Right renal cortex interstitium (tissue), 3 donors: Measurements from ENCODE around the gene PSEN2. TPM values are rescaled to one million over a fixed set of nuclear protein-coding genes. Genes with fewer than 3 reads are reported as not detected.

Experiments
- DNase-seq, 3 donors: peaks; one replicate each; pipeline ENCODE4 v3.0.0-alpha.2; 2013; ENCODE audit warnings: low read depth in 3 of 3, low spot score in 2 of 3
- polyA plus RNA-seq, 3 donors: library from polyadenylated mRNA; unstranded; fragments of 120-200 nt; gene quantifications; one replicate each; pipeline ENCODE4 v1.2.1, GENCODE V29; 2013; ENCODE audit not compliant: insufficient read length in 3 of 3

Gene PSEN2
- polyA plus RNA-seq, 3 donors, result 15.8 to 17.8 (median 16.8) TPM

GRCh38 chr1:226884966-226885820 is 14.8 kb downstream of the PSEN2 start:
- no peak for DNase-seq

DNA sequence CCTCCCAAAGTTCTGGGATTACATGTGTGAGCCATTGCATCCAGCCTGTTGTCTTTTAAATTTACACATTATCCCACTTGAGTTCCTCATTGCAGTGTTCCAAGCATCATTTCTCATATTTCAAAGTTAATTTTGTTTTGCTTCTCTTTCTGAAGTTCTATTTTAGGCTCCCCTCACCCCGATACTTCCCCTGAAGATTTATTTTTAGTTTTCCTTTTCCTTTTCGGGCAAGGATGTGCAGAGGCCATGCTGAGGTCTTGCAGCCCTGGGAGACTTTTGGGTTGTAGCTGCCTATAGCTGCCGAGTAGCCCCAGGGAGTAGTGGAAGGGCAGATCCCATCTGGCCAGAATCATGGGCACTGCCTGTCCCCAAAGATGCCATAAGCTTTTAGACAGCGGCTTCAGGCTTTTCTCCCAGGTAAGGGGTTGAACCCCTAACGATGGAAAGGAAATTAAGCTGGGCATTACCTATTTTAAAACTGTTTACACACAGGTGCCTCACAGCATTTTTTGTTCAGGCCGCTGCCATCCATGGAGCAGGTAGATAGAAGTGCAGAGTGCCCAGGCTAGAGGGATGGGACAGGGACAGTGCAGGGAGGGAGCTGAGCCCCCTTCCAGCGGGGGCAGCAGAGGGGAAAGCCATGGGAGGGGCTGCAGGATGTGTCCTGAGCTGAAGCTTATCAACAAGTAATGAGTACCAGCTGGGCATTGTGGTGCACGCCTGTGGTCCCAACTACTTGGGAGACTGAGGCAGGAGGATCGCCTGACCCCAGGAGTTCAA is 15.9 kb downstream of the PSEN2 start:
- no peak for DNase-seq

DNA sequence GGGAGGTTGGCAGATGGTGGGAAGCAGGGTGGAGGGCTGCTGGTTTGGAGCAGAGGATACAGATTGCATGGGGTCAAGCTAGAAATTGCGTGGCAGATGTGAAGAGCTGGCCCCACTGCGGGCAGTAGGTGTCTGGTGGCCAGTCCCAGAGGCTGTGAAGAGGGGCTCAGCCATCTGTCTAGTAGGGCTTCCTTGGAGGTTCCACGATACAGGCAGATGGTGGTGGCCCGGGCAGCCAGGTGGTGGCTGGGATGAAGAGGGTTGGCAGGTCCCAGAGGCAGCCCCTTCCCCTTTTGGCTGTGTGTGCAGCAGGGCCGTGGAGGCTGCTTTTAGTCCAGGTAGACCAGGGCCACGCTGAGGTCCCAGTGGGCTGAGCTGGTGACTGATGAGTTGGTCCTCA is 16.6 kb downstream of the PSEN2 start:
- DNase-seq, result no peak

DNA sequence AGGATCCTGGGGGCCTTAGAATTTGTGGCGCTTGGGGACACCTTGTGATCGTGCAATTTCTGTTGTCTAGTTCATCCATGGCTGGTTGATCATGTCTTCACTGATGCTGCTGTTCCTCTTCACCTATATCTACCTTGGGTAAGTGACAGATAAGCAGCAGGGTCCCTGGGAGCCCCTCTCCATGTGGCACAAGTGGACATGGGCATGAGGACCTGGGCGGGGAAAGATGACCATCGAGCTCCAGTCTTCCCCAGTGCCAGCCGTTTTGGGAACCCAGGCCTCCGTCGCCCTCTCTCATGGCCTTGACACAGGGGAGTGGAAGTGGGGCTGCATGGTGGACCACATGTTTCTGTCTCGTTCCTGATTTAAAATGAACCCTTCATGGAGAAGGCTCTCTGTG is 17.6 kb downstream of the PSEN2 start:
- no peak for DNase-seq

DNA sequence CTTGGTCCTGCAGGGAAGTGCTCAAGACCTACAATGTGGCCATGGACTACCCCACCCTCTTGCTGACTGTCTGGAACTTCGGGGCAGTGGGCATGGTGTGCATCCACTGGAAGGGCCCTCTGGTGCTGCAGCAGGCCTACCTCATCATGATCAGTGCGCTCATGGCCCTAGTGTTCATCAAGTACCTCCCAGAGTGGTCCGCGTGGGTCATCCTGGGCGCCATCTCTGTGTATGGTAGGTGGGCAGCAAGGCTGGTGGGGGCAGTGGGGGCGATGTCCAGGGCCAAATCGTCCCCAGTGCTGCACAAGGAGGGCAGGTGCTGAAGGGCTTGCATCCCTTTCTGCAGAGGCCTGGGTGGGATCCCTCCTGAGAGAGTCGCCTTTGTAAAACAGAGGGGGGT is 18.4 kb downstream of the PSEN2 start:
- DNase-seq, result no peak

DNA sequence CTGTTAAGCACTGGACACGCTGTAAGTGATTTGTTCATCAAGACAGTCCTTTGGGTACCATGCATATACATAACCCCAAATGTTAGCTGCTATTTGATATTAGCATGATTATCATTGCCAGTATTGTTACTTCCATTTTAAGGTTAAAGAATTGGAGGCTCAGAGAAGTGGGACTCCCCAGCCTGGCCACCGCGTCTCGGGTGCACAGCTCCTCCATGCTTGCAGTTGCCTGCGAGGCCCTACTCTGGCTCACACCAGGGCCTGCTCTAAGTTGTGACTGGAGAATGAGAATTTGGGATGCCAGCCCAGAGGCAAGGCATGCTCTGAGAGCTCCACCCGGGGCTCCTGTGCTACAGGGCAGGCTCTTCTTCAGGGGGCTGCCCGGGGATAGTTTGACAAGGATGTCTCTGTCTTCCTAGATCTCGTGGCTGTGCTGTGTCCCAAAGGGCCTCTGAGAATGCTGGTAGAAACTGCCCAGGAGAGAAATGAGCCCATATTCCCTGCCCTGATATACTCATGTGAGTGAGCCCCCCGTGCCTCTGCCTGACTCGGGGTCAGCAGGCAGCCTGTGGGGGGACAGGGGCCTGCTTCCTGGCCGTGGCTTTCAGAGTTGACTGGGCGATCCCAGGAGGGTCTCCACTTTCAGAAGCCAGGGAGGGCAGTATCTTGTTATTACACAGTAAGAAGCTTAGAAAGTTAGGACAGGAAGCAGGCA is 19.4 kb downstream of the PSEN2 start:
- no peak for DNase-seq

DNA sequence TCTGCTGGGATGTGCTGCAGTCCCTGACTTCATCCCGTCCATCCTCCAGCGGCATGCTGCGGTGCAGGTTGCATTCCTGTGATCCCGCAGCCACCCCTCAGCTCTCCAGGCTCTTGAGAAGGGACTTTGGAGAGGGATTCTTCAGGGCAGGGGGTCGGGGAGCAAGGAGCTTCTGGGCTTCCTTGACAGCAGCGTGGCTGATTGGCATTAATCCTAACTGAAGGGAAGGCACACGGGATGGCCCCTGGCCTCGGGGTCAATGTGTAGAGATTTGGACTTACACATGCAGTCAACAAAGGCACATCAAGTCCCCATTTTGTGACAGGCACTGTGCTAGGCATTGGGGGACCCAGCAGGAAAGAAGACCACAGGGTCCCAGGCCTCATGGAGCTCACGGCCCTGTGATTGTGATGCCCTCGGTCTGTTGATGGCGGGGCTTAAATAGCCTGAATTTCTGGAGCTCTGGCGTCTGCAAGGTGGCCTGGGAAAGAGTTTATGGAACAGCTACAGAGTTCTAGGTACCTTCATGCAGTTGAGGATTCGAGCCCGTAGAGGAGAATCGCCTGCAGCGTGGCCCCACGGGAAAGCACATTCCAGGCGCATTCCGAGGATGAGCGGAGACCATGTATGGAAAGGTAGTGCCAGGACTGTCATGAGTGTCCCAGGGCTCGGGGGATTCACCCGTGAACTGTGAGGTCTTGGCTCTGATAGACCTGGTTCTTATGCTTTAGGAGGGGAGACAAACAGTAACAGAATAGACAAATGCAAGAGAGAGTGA is 20.1 kb downstream of the PSEN2 start:
- DNase-seq, result no peak

GRCh38 chr1:226891346-226891745 is 20.9 kb downstream of the PSEN2 start:
- DNase-seq, result no peak

- no peak for DNase-seq
These were observed 21.6 kb downstream of the PSEN2 start for GRCh38 chr1:226891846-226892523.

GRCh38 chr1:226892524-226892875 is 22.1 kb downstream of the PSEN2 start:
- no peak for DNase-seq

DNA sequence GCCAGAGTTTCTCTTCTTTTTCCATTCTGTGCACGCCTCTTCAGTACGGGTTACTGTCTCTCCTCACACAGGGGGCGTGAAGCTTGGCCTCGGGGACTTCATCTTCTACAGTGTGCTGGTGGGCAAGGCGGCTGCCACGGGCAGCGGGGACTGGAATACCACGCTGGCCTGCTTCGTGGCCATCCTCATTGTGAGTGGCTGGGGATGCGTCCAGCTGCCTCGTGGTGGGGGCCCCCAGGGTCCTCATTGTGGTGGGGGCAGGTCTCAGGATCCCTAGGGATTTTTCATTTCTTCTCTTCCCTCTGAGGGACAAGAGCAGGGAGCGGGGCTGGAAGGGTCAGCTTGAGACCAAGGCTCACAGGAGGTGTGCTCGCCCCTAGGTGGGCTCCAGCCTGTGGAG is 23.5 kb downstream of the PSEN2 start:
- DNase-seq, result no peak

GRCh38 chr1:226894826-226895225 is 24.4 kb downstream of the PSEN2 start:
- no peak for DNase-seq

- DNase-seq, result no peak
These were observed 25.2 kb downstream of the PSEN2 start for GRCh38 chr1:226895644-226896043.

GRCh38 chr1:226898246-226898645 is 27.8 kb downstream of the PSEN2 start:
- no peak for DNase-seq

DNA sequence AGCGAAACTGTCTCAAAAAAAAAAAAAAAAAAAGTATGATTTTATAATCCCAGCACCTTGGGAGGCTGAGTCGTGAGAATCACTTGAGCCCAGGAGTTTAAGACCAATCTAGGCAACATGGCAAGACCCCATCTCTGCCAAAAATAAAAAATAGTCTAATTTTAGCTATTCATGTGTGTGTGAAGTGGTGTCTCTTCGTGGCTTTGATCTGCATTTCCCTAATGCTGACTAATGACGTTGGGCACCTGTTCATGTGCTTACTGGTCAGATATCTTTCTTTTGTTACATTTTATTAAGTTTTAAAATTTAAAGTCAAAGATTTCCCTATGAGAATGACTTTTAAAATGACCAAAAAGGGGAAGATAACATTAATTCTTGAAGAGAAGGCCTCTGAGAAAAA is 31.0 kb downstream of the PSEN2 start:
- DNase-seq, result no peak

DNA sequence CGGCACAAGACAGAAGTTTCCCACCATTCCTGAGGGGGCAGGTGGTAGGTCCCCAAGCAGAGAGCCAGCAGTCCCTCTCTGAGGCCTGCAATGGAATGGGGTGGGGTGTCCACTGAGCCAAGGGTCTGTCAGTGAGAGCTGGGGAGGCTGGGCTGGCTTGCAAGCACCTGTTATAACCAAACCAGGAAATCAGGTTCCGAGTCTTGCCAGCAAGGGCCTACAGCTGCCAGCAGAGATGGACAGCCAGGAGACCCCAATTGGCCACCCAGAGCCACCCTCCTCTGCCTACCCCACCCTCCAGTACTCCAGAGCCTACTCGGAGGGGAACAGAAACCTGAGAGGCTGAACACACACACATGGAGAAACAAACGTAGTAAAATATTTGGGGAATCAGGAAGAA is 32.2 kb downstream of the PSEN2 start:
- no peak for DNase-seq

DNA sequence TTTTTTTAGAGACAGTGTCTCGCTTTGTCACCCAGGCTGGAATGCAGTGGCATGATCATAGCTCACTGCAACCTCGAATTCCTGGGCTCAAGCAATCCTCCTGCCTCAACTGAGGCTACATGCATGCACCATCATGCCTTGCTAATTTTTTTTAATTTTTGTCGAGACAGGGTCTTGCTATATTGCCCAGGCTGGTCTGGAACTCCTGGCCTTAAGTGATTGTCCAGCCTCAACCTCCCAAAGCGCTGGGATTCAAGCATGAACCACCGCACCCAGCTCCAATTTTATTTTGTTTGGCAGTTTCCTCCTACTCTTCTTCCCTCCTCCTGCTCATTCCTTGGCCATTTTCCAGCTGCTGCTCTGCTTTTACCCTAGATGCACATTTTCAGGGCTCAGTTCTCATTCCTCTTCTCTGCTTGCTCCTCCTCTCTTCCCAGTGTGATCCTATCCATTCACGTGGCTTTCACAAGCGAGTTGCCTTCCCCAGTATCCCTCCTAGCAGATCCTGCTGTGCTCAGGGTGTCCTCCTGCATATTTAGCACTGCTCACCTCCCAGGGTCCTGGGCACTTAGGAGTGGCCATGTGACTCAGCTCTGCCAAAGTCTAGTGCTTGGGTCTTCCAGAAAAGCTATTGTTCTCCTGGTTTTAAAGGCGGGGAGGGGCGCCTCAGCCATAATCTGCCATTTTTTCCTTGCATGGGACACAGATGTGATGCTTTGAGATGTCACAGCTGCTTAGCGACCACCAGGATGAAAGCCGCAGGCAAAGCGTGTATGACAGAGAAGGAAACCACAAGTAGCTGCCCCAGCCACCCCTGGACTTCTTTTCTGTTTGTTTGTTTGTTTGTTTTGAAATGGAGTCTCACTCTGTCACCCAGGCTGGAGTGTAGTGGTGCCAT is 33.7 kb downstream of the PSEN2 start:
- DNase-seq, result peak; percentile 47 to 56 (median 54)

DNA sequence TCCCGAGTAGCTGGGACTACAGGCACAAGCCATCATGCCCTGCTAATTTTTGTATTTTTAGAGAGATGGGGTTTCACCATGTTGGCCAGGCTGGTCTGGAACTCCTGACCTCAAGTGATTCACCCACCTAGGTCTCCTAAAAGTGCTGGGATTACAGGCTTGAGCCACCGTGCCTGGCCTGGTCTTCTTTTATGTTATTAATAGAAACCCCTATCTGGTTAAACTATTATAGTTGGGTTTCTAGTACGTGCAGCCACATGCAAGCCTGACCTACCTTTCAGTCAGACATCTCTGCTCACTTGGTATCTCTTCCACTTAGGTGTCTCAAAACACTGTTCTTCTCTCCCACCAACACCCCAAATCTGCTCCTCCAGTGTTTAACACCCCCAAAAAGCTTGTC is 34.4 kb downstream of the PSEN2 start:
- no peak for DNase-seq

DNA sequence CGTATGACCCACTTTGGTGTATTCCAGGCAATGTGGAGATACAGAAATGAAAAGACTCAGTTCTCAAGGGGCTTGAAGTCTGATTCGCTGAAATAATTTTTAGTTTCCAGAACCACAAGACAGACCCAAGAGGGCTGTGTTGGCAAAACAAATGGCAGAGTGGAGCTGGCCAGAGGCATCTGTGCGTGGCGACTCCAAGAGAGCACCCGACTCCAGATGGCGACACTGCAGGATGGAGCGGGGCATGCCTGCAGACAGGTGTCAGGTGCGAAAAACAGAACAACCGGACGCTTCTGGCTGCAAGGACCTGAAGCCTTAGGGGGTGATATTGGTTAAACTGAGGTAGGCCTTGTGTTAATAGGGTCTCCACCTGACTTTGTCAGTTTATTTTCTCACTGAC is 38.0 kb downstream of the PSEN2 start:
- no peak for DNase-seq
